Breast epithelium (tissue), 3 donors: ENCODE results near the gene PPP1R12B.

ENCODE experiments used
- POLR2A ChIP-seq: fragments of 450-650 bp; IDR thresholded peaks from one replicate; pipeline ENCODE4 v1.6.1; 2016; ENCODE audit warnings: antibody characterized with exemption, mild to moderate bottlenecking, moderate library complexity
- POLR2AphosphoS5 ChIP-seq, 3 donors: sonication (generic); formaldehyde crosslinking; IDR thresholded peaks; one replicate each; pipeline ENCODE4 v1.6.1; 2017; ENCODE audit warnings: antibody characterized with exemption in 3 of 3
- TF ChIP-seq, protein P1 (sequence below), 3 donors: fragments of 450-650 bp; IDR thresholded peaks; one replicate each; pipeline ENCODE4 v1.5.1; 2016 to 2017; ENCODE audit warnings: antibody characterized with exemption in 3 of 3, mild to moderate bottlenecking in 3 of 3, moderate library complexity in 3 of 3

DNA sequence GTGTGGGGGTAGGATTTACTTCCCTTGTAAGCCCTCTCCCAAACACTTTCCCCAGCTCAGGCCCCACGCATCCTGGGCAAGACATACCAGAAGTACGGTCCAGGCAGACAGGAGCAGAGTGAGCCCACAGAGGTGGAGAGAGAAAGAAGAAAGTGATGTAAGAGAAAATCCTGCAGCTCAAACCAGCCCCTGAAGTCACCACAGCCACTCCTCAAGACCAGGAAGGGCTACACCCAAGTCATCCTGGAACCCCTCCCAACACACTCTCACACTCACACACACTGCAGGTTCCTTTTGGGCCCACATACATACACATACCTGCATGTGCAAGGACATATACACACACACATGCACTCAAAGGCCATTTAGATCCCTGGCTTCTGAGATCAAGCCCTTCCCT lies 254.9 kb downstream of the PPP1R12B start:
- TF ChIP-seq, protein P1, sequence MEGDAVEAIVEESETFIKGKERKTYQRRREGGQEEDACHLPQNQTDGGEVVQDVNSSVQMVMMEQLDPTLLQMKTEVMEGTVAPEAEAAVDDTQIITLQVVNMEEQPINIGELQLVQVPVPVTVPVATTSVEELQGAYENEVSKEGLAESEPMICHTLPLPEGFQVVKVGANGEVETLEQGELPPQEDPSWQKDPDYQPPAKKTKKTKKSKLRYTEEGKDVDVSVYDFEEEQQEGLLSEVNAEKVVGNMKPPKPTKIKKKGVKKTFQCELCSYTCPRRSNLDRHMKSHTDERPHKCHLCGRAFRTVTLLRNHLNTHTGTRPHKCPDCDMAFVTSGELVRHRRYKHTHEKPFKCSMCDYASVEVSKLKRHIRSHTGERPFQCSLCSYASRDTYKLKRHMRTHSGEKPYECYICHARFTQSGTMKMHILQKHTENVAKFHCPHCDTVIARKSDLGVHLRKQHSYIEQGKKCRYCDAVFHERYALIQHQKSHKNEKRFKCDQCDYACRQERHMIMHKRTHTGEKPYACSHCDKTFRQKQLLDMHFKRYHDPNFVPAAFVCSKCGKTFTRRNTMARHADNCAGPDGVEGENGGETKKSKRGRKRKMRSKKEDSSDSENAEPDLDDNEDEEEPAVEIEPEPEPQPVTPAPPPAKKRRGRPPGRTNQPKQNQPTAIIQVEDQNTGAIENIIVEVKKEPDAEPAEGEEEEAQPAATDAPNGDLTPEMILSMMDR (IDR thresholded peaks at IDR 0.05), result no peak
- no peak for TF ChIP-seq POLR2AphosphoS5 (IDR thresholded peaks at IDR 0.05)
- TF ChIP-seq POLR2A, result no peak
